ENCODE measurements around the gene PLEKHG2. TPM values are rescaled to one million over a fixed set of nuclear protein-coding genes. Genes with fewer than 3 reads are reported as not detected.
A peak's percentile ranks its signal among the peaks of the same experiment; 100 is the strongest.
"Not testable (repeated sequence)": the region's sequence is repeated elsewhere in the genome, so short reads cannot be mapped to it uniquely, and the experiment has no call there.

The PLEKHG2 gene
- total and polyA plus RNA-seq, 2 experiments from 2014 or later = 30.5 to 40.7 TPM

DNA sequence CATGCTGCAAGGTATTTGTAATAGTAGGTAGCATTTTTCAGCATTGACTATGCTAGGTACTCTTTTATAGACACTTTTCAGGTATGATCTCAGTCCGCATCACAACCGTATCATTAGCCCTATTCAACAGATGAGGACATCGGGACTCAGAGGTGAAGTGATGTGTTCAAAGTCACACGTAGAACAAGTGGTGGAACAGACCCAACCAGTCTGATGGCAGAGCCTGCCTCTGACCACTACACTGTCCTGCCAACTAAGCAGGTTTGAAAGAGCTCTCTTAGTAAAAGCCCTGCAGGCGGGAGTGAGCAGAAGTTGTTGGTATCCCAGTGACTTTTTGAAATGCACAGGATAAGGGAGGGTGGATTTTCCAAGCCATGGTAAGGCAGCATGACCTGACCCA lies 41.7 kb upstream of the PLEKHG2 start:
- no peaks in the 10 kb centered on the region for H3K27me3 ChIP-seq
- H3K36me3 ChIP-seq = peaks cover 45% of the 10 kb centered on the region
- H3K27ac ChIP-seq = no peak overlapping the region
- H3K4me3 ChIP-seq = no peak overlapping the region
- no peaks in the 10 kb centered on the region for H3K4me1 ChIP-seq (ENCODE audit: low read depth)
- TF ChIP-seq, protein P1, sequence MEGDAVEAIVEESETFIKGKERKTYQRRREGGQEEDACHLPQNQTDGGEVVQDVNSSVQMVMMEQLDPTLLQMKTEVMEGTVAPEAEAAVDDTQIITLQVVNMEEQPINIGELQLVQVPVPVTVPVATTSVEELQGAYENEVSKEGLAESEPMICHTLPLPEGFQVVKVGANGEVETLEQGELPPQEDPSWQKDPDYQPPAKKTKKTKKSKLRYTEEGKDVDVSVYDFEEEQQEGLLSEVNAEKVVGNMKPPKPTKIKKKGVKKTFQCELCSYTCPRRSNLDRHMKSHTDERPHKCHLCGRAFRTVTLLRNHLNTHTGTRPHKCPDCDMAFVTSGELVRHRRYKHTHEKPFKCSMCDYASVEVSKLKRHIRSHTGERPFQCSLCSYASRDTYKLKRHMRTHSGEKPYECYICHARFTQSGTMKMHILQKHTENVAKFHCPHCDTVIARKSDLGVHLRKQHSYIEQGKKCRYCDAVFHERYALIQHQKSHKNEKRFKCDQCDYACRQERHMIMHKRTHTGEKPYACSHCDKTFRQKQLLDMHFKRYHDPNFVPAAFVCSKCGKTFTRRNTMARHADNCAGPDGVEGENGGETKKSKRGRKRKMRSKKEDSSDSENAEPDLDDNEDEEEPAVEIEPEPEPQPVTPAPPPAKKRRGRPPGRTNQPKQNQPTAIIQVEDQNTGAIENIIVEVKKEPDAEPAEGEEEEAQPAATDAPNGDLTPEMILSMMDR (IDR thresholded peaks at IDR 0.05; ENCODE audit: low read depth, low read length) = no peak
- DNase-seq (ENCODE audit: low read depth in 1 of 2, low spot score in 1 of 2) = no peak
- H3K9me3 ChIP-seq (ENCODE audit: low read depth) = no peaks in the 10 kb centered on the region

DNA sequence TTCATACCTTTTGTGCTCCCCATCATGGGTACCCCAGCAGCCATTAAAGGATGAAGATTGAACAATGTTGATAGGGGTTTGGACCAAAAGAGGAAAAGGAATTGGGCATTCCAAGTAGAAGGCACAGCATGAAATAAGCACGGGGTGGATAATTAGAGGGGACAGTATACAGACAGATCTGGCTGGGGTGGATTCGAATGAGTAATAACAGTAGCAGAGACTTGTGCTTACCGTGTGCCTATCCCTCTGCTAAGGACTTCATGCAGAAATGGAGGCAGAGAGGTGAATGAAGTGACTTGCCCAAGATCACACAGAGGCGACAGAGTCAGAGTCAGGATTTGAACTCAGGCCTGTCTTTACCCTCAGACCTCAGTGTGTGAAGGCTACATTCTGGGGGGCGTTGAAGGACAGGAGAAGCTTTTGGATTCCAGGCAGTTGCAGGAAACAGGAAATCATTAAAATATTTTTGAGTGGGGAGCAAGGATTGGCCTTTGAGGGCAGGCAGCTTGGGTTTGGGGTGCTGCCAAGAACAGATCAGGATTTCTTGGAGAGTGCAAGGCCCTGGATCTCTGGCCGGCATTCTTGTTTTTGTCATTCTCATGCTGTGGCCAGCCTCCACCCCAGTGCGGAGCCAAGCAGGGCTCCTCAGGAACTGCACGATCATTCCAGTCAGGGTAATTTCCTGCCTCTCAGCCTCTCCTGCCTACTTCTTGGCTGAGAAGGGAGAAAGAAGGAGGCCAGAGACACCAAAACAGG lies 40.2 kb upstream of the PLEKHG2 start:
- TF ChIP-seq, protein P1 (IDR thresholded peaks at IDR 0.05; ENCODE audit: low read depth, low read length) = no peak
- H3K36me3 ChIP-seq = peaks cover 44% of the 10 kb centered on the region
- H3K27me3 ChIP-seq = no peaks in the 10 kb centered on the region
- no peaks in the 10 kb centered on the region for H3K4me1 ChIP-seq (ENCODE audit: low read depth)
- H3K9me3 ChIP-seq (ENCODE audit: low read depth) = no peaks in the 10 kb centered on the region
- peak in 1 of 2 donors; percentile 99 for DNase-seq (ENCODE audit: low read depth in 1 of 2, low spot score in 1 of 2)
- no peak overlapping the region for H3K27ac ChIP-seq
- H3K4me3 ChIP-seq = no peak overlapping the region

DNA sequence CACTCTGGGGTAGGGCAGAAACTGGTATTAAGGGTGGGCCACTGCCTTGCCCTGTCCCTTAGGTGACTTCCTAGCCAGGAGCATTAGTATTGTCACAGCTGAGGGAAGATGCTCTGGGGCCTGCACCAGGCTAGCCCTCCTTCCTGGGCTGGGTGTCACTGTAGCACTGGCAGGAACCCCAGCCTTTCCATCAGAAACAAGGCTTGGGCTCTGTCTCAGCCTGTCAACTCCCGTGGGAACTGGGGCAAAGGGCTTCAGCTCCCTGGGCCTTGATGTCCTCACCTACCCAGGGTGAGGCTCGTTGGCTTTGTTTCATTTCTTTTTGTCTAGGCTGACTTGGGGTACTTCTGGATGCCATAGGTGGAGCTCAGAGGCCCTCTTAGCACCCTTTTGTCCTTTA lies 39.5 kb upstream of the PLEKHG2 start:
- no peak overlapping the region for H3K27ac ChIP-seq
- H3K36me3 ChIP-seq = peaks cover 51% of the 10 kb centered on the region
- H3K4me3 ChIP-seq = no peak overlapping the region
- no peaks in the 10 kb centered on the region for H3K27me3 ChIP-seq
- TF ChIP-seq, protein P1 (IDR thresholded peaks at IDR 0.05; ENCODE audit: low read depth, low read length) = no peak
- DNase-seq (ENCODE audit: low read depth in 1 of 2, low spot score in 1 of 2) = peak in 1 of 2 donors; percentile 62
- H3K9me3 ChIP-seq (ENCODE audit: low read depth) = no peaks in the 10 kb centered on the region
- no peaks in the 10 kb centered on the region for H3K4me1 ChIP-seq (ENCODE audit: low read depth)

DNA sequence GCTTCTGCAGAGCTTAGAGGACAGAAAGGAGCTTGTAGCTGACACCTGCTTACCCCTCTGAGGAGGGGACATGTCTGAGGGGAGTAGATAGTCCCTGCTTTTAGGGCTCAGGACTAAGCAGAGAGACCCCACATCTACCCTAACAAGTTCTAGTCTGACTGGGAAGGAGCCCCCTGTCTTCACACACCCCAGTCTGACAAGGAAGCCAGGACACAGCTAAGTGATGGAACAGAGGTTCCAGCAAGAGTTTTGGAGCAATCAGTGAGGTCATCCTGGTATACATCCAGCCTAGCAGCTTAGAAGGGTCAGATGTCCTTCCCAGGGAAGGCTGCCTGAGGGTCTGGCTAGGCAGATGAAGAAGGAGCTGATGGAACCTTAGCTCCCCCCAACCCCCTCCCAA lies 36.5 kb upstream of the PLEKHG2 start:
- H3K9me3 ChIP-seq (ENCODE audit: low read depth) = no peaks in the 10 kb centered on the region
- no peak overlapping the region for H3K4me3 ChIP-seq
- DNase-seq (ENCODE audit: low read depth in 1 of 2, low spot score in 1 of 2) = no peak
- H3K36me3 ChIP-seq = peaks cover 58% of the 10 kb centered on the region
- H3K27ac ChIP-seq = no peak overlapping the region
- H3K4me1 ChIP-seq (ENCODE audit: low read depth) = no peaks in the 10 kb centered on the region
- TF ChIP-seq, protein P1 (IDR thresholded peaks at IDR 0.05; ENCODE audit: low read depth, low read length) = no peak
- H3K27me3 ChIP-seq = no peaks in the 10 kb centered on the region

DNA sequence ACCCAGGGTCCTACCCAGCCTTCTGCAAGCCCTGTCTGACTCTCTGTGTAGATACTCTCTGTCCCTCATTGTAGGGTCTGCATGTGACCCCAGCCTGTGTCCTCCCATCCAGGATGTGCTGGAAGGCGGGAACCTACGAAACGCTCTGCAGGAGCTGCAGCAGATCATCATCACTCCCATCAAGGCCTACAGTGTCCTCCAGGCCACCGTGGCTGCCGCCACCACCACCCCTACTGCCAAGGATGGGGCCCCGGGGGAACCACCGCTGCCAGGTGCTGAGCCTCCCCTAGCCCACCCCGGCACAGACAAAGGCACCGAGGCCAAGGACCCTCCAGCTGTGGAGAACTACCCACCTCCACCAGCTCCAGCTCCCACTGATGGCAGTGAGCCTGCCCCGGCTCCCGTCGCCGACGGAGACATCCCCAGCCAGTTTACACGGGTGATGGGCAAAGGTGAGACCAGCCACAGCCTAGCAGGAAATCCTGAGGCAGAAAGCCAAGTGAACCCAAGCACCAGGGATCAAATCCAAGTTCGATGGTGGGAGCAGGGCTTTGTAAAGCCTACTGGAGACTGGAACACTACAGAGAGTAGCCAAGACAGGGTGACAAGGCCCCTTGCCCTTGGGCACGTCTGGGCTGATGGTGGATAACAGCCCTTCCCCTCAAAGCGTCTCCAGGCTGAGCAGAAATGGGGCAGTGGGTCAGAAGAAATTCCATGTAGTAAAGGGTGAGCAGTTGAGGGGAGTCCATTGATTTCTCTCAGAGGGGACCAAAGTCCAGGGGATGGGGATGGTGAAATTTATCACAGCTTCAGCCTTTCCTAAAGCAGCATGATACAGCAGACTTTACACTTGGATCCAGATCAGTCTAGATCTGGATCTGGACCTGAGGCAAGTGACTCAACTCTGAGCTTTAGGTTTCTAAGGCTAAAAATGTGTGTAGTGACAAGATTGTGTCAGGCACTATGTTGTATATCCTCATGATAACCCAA lies 34.8 kb upstream of the PLEKHG2 start:
- H3K36me3 ChIP-seq = peaks cover 66% of the 10 kb centered on the region
- no peaks in the 10 kb centered on the region for H3K9me3 ChIP-seq (ENCODE audit: low read depth)
- TF ChIP-seq, protein P1 (IDR thresholded peaks at IDR 0.05; ENCODE audit: low read depth, low read length) = no peak
- H3K27ac ChIP-seq = no peak overlapping the region
- no peak for DNase-seq (ENCODE audit: low read depth in 1 of 2, low spot score in 1 of 2)
- H3K27me3 ChIP-seq = no peaks in the 10 kb centered on the region
- no peak overlapping the region for H3K4me3 ChIP-seq
- H3K4me1 ChIP-seq (ENCODE audit: low read depth) = no peaks in the 10 kb centered on the region

DNA sequence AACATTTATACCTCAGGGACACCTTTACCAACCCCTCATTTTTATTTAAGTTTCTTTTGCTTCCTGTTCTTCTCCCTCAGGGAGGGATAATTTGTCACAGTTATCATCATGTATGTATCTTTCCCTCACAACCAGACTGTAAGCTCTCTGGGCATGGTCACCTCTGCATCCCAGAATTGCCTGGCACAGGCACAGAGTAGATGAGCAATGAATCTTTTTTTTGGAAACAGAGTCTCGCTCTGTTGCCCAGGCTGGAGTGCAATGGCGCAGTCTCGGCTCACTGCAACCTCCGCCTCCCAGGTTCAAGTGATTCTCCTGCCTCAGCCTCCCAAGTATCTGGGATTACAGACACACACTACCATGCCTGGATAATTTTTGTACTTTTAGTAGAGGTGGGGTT lies 33.1 kb upstream of the PLEKHG2 start:
- not testable (repeated sequence) for H3K9me3 ChIP-seq (ENCODE audit: low read depth); H3K27me3 ChIP-seq; DNase-seq (ENCODE audit: low read depth in 1 of 2, low spot score in 1 of 2); H3K27ac ChIP-seq; H3K4me1 ChIP-seq (ENCODE audit: low read depth); H3K4me3 ChIP-seq
- H3K36me3 ChIP-seq = peaks cover 67% of the 10 kb centered on the region
